Measurements from ENCODE around the gene RNF224. TPM values are rescaled to one million over a fixed set of nuclear protein-coding genes. Genes with fewer than 3 reads are reported as not detected.

The RNF224 gene
- polyA plus RNA-seq, 3 donors, result not detected

GRCh38 chr9:137217276-137218211 is 9.8 kb upstream of the RNF224 start:
- Histone ChIP-seq H3K9ac (ENCODE audit: insufficient read depth, low read length, poor library complexity, severe bottlenecking) (no peak overlapping the region), H3K4me2 (replicated peaks; ENCODE audit: extremely low read depth, low read length, poor library complexity, severe bottlenecking) (no peak overlapping the region), H4K20me1 (ENCODE audit: insufficient read depth, low read length) (no peaks in the 10 kb centered on the region), H3K27ac (ENCODE audit: low read depth in 1 of 2, low read length in 2 of 2) (no peak overlapping the region), H3K9me3 (replicated peaks in 1 of 2; ENCODE audit: control insufficient read depth in 1 of 2, insufficient read depth in 1 of 2, low read length in 2 of 2) (no peaks in the 10 kb centered on the region), H3K36me3 (replicated peaks in 1 of 2; ENCODE audit: control insufficient read depth in 1 of 2, insufficient read depth in 2 of 2, low read length in 2 of 2) (peaks cover 30 to 33% of the 10 kb centered on the region in 2 donors), H3K79me2 (ENCODE audit: insufficient read depth, low read length) (no peaks in the 10 kb centered on the region), H3K4me1 (ENCODE audit: control insufficient read depth in 1 of 2, insufficient read depth in 2 of 2, low read length in 2 of 2) (peaks cover 11 to 29% of the 10 kb centered on the region in 2 donors), H3K4me3 (replicated peaks in 1 of 3; ENCODE audit: low read depth in 2 of 3, low read length in 3 of 3) (no peak overlapping the region), H3K27me3 (ENCODE audit: control insufficient read depth in 2 of 2, insufficient read depth in 2 of 2, low read length in 2 of 2) (peaks cover 0 to 14% of the 10 kb centered on the region in 2 donors), H2AFZ (ENCODE audit: insufficient read depth, low read depth, low read length, poor library complexity, severe bottlenecking) (no peak overlapping the region)
- Mint-ChIP-seq H3K36me3 (peaks cover 16 to 28% of the 10 kb centered on the region in 2 donors), H3K4me3 (peak overlapping the region; percentile 19 to 35), H3K27ac (peak overlapping the region in 1 of 7 donors; percentile 54), H3K4me1 (peaks cover 5% of the 10 kb centered on the region), H3K27me3 (ENCODE audit: low read depth in 3 of 3) (peaks cover 3 to 18% (median 10%) of the 10 kb centered on the region in 3 donors), H3K9me3 (no peaks in the 10 kb centered on the region)
- DNase-seq, result no peak
- TF ChIP-seq, protein P1, sequence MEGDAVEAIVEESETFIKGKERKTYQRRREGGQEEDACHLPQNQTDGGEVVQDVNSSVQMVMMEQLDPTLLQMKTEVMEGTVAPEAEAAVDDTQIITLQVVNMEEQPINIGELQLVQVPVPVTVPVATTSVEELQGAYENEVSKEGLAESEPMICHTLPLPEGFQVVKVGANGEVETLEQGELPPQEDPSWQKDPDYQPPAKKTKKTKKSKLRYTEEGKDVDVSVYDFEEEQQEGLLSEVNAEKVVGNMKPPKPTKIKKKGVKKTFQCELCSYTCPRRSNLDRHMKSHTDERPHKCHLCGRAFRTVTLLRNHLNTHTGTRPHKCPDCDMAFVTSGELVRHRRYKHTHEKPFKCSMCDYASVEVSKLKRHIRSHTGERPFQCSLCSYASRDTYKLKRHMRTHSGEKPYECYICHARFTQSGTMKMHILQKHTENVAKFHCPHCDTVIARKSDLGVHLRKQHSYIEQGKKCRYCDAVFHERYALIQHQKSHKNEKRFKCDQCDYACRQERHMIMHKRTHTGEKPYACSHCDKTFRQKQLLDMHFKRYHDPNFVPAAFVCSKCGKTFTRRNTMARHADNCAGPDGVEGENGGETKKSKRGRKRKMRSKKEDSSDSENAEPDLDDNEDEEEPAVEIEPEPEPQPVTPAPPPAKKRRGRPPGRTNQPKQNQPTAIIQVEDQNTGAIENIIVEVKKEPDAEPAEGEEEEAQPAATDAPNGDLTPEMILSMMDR (IDR thresholded peaks at IDR 0.05), result no peak
- WGBS (ENCODE audit: insufficient coverage), result 82% methylated on average over 33 of the region's 36 CpGs
- intact Hi-C loops (cut with micrococcal nuclease), result no loop called here

- H3K27ac ChIP-seq (ENCODE audit: low read depth in 1 of 2, low read length in 2 of 2), result peak overlapping the region in 1 of 2 donors; percentile 20
- H3K27ac Mint-ChIP-seq, result no peak overlapping the region
- H3K4me3 Mint-ChIP-seq, result no peak overlapping the region
These were observed 9.0 kb upstream of the RNF224 start for GRCh38 chr9:137218212-137218753.

More at GRCh38 chr9:137218212-137218753, 9.0 kb upstream of the RNF224 start:
- peaks cover 18 to 35% of the 10 kb centered on the region in 2 donors for H3K4me1 ChIP-seq (ENCODE audit: control insufficient read depth in 1 of 2, insufficient read depth in 2 of 2, low read length in 2 of 2)
- H3K9ac ChIP-seq (ENCODE audit: insufficient read depth, low read length, poor library complexity, severe bottlenecking), result no peak overlapping the region
- no peaks in the 10 kb centered on the region for H3K79me2 ChIP-seq (ENCODE audit: insufficient read depth, low read length)
- H3K27me3 ChIP-seq (ENCODE audit: control insufficient read depth in 2 of 2, insufficient read depth in 2 of 2, low read length in 2 of 2), result peaks cover 0 to 14% of the 10 kb centered on the region in 2 donors
- no peak overlapping the region for H2AFZ ChIP-seq (ENCODE audit: insufficient read depth, low read depth, low read length, poor library complexity, severe bottlenecking)
- no peaks in the 10 kb centered on the region for H4K20me1 ChIP-seq (ENCODE audit: insufficient read depth, low read length)
- no peak overlapping the region for H3K4me2 ChIP-seq (replicated peaks; ENCODE audit: extremely low read depth, low read length, poor library complexity, severe bottlenecking)
- Mint-ChIP-seq H3K36me3 (peaks cover 13 to 24% of the 10 kb centered on the region in 2 donors), H3K27me3 (ENCODE audit: low read depth in 3 of 3) (peaks cover 3 to 22% (median 14%) of the 10 kb centered on the region in 3 donors), H3K9me3 (no peaks in the 10 kb centered on the region), H3K4me1 (peaks cover 10% of the 10 kb centered on the region)
- DNase-seq, result no peak
- 93% methylated on average over 30 of the region's 30 CpGs for WGBS (ENCODE audit: insufficient coverage)
- intact Hi-C loops (cut with micrococcal nuclease), result no loop called here
- H3K9me3 ChIP-seq (replicated peaks in 1 of 2; ENCODE audit: control insufficient read depth in 1 of 2, insufficient read depth in 1 of 2, low read length in 2 of 2), result no peaks in the 10 kb centered on the region
- peaks cover 29 to 33% of the 10 kb centered on the region in 2 donors for H3K36me3 ChIP-seq (replicated peaks in 1 of 2; ENCODE audit: control insufficient read depth in 1 of 2, insufficient read depth in 2 of 2, low read length in 2 of 2)
- TF ChIP-seq, protein P1 (IDR thresholded peaks at IDR 0.05), result no peak
- no peak overlapping the region for H3K4me3 ChIP-seq (replicated peaks in 1 of 3; ENCODE audit: low read depth in 2 of 3, low read length in 3 of 3)
